ENCODE data around the gene FOXC2. TPM values are rescaled to one million over a fixed set of nuclear protein-coding genes. Genes with fewer than 3 reads are reported as not detected.

The FOXC2 gene
- total and polyA plus RNA-seq, 2 experiments from 2014 or later, result 1.2 to 2.5 TPM

GRCh38 chr16:86533767-86534351 is 32.8 kb upstream of the FOXC2 start:
- H3K36me3 ChIP-seq (ENCODE audit: low read depth), result peaks cover 4% of the 10 kb centered on the region; the same call in 1 of the 2 replicates
- no peak for DNase-seq

GRCh38 chr16:86534779-86535615 is 31.6 kb upstream of the FOXC2 start:
- DNase-seq, result no peak
- Histone ChIP-seq H3K4me1 (ENCODE audit: insufficient read depth) (no peaks in the 10 kb centered on the region), H2AFZ (no peak overlapping the region), H3K9me3 (ENCODE audit: low read depth) (no peaks in the 10 kb centered on the region), H3K36me3 (ENCODE audit: low read depth) (peaks cover 12% of the 10 kb centered on the region; the same call in 1 of the 2 replicates), H3K9me2 (ENCODE audit: insufficient read depth) (no peaks in the 10 kb centered on the region), H4K20me1 (ENCODE audit: insufficient read depth) (no peaks in the 10 kb centered on the region), H3K4me3 (no peak overlapping the region), H3K27ac (no peak overlapping the region), H3K27me3 (replicated peaks; ENCODE audit: insufficient read depth) (no peaks in the 10 kb centered on the region), H3K79me2 (ENCODE audit: insufficient read depth) (no peaks in the 10 kb centered on the region), H3F3A (ENCODE audit: insufficient read depth) (no peaks in the 10 kb centered on the region), H3K9ac (no peak overlapping the region), H3K4me2 (ENCODE audit: unreplicated experiment) (no peak overlapping the region)
- in situ Hi-C loops (cut with MboI), result no loop called here
- TF ChIP-seq EZH2phosphoT487 (IDR thresholded peaks at IDR 0.05; ENCODE audit: insufficient read depth, low read depth), result no peak
- TF ChIP-seq EZH2 (IDR thresholded peaks at IDR 0.05; ENCODE audit: insufficient read depth, poor library complexity, severe bottlenecking), result no peak
- WGBS, 2 experiments (ENCODE audit: low coverage in 1 of 2, low lambda C conversion rate in 2 of 2, missing lambda C conversion rate in 2 of 2), result 88 to 90% methylated on average over 17 to 18 of the region's 18 CpGs

More at GRCh38 chr16:86533767-86534351, 32.8 kb upstream of the FOXC2 start:
- no peak overlapping the region for H3K27ac ChIP-seq
- no peaks in the 10 kb centered on the region for H4K20me1 ChIP-seq (ENCODE audit: insufficient read depth)
- no peak overlapping the region for H3K4me2 ChIP-seq (ENCODE audit: unreplicated experiment)
- no peak overlapping the region for H3K9ac ChIP-seq
- no peaks in the 10 kb centered on the region for H3K9me2 ChIP-seq (ENCODE audit: insufficient read depth)
- no peaks in the 10 kb centered on the region for H3K9me3 ChIP-seq (ENCODE audit: low read depth)
- no peak for TF ChIP-seq EZH2 (IDR thresholded peaks at IDR 0.05; ENCODE audit: insufficient read depth, poor library complexity, severe bottlenecking)
- no peak for TF ChIP-seq EZH2phosphoT487 (IDR thresholded peaks at IDR 0.05; ENCODE audit: insufficient read depth, low read depth)
- 89 to 91% methylated on average over 8 of the region's 8 CpGs for WGBS, 2 experiments (ENCODE audit: low coverage in 1 of 2, low lambda C conversion rate in 2 of 2, missing lambda C conversion rate in 2 of 2)
- H3F3A ChIP-seq (ENCODE audit: insufficient read depth), result no peaks in the 10 kb centered on the region
- H2AFZ ChIP-seq, result no peak overlapping the region
- H3K27me3 ChIP-seq (replicated peaks; ENCODE audit: insufficient read depth), result no peaks in the 10 kb centered on the region
- no peaks in the 10 kb centered on the region for H3K4me1 ChIP-seq (ENCODE audit: insufficient read depth)
- no peak overlapping the region for H3K4me3 ChIP-seq
- in situ Hi-C loops (cut with MboI), result no loop called here
- no peaks in the 10 kb centered on the region for H3K79me2 ChIP-seq (ENCODE audit: insufficient read depth)

- Histone ChIP-seq H4K20me1 (ENCODE audit: insufficient read depth) (no peaks in the 10 kb centered on the region), H3K27me3 (replicated peaks; ENCODE audit: insufficient read depth) (no peaks in the 10 kb centered on the region), H3F3A (ENCODE audit: insufficient read depth) (no peaks in the 10 kb centered on the region), H3K4me3 (no peak overlapping the region), H3K27ac (no peak overlapping the region), H2AFZ (no peak overlapping the region), H3K4me1 (ENCODE audit: insufficient read depth) (no peaks in the 10 kb centered on the region), H3K9me3 (ENCODE audit: low read depth) (no peaks in the 10 kb centered on the region), H3K9ac (no peak overlapping the region), H3K4me2 (ENCODE audit: unreplicated experiment) (no peak overlapping the region), H3K79me2 (ENCODE audit: insufficient read depth) (no peaks in the 10 kb centered on the region), H3K36me3 (ENCODE audit: low read depth) (peaks cover 24% of the 10 kb centered on the region; the same call in 1 of the 2 replicates), H3K9me2 (ENCODE audit: insufficient read depth) (no peaks in the 10 kb centered on the region)
- no peak for TF ChIP-seq EZH2 (IDR thresholded peaks at IDR 0.05; ENCODE audit: insufficient read depth, poor library complexity, severe bottlenecking)
- no peak for TF ChIP-seq EZH2phosphoT487 (IDR thresholded peaks at IDR 0.05; ENCODE audit: insufficient read depth, low read depth)
- DNase-seq, result no peak
- in situ Hi-C loops (cut with MboI), result no loop called here
- 93 to 97% methylated on average over 17 of the region's 17 CpGs for WGBS, 2 experiments (ENCODE audit: low coverage in 1 of 2, low lambda C conversion rate in 2 of 2, missing lambda C conversion rate in 2 of 2)
Measured at GRCh38 chr16:86536621-86537020, 30.0 kb upstream of the FOXC2 start.

- Histone ChIP-seq H3K4me1 (ENCODE audit: insufficient read depth) (no peaks in the 10 kb centered on the region), H3K4me3 (no peak overlapping the region), H4K20me1 (ENCODE audit: insufficient read depth) (no peaks in the 10 kb centered on the region), H3K9me3 (ENCODE audit: low read depth) (no peaks in the 10 kb centered on the region), H3K9ac (no peak overlapping the region), H3K27ac (no peak overlapping the region), H3K9me2 (ENCODE audit: insufficient read depth) (no peaks in the 10 kb centered on the region), H3K36me3 (ENCODE audit: low read depth) (peaks cover 24% of the 10 kb centered on the region; the same call in 1 of the 2 replicates), H3K79me2 (ENCODE audit: insufficient read depth) (no peaks in the 10 kb centered on the region), H3K27me3 (replicated peaks; ENCODE audit: insufficient read depth) (no peaks in the 10 kb centered on the region), H3F3A (ENCODE audit: insufficient read depth) (no peaks in the 10 kb centered on the region), H3K4me2 (ENCODE audit: unreplicated experiment) (no peak overlapping the region), H2AFZ (no peak overlapping the region)
- in situ Hi-C loops (cut with MboI), result no loop called here
- TF ChIP-seq EZH2phosphoT487 (IDR thresholded peaks at IDR 0.05; ENCODE audit: insufficient read depth, low read depth) (no peak), EZH2 (IDR thresholded peaks at IDR 0.05; ENCODE audit: insufficient read depth, poor library complexity, severe bottlenecking) (no peak)
- WGBS, 2 experiments (ENCODE audit: low coverage in 1 of 2, low lambda C conversion rate in 2 of 2, missing lambda C conversion rate in 2 of 2), result 98 to 99% methylated on average over 4 of the region's 4 CpGs
- no peak for DNase-seq
Measured at GRCh38 chr16:86537486-86537885, 29.1 kb upstream of the FOXC2 start.

Measured in GM23248 (cell line).